ENCODE results near the gene LAMTOR1.

The LAMTOR1 gene

GRCh38 chr11:72048766-72049460 is 54.2 kb downstream of the LAMTOR1 start:
- H3K36me3 ChIP-seq (ENCODE audit: low read depth), result peaks cover 51% of the 10 kb centered on the region
- no peaks in the 10 kb centered on the region for H3K4me1 ChIP-seq (ENCODE audit: insufficient read depth, poor library complexity, severe bottlenecking)
- H3K27me3 ChIP-seq (ENCODE audit: insufficient read depth, poor library complexity, severe bottlenecking), result no peaks in the 10 kb centered on the region
- DNase-seq (ENCODE audit: low spot score) (no peak), ATAC-seq (ENCODE audit: low read depth) (no peak)
- no peak overlapping the region for H3K4me3 ChIP-seq (ENCODE audit: severe bottlenecking)
- H3K27ac ChIP-seq (ENCODE audit: poor library complexity, severe bottlenecking), result no peak overlapping the region
- H3K9me3 ChIP-seq (ENCODE audit: severe bottlenecking), result no peaks in the 10 kb centered on the region
- TF ChIP-seq, protein P1, sequence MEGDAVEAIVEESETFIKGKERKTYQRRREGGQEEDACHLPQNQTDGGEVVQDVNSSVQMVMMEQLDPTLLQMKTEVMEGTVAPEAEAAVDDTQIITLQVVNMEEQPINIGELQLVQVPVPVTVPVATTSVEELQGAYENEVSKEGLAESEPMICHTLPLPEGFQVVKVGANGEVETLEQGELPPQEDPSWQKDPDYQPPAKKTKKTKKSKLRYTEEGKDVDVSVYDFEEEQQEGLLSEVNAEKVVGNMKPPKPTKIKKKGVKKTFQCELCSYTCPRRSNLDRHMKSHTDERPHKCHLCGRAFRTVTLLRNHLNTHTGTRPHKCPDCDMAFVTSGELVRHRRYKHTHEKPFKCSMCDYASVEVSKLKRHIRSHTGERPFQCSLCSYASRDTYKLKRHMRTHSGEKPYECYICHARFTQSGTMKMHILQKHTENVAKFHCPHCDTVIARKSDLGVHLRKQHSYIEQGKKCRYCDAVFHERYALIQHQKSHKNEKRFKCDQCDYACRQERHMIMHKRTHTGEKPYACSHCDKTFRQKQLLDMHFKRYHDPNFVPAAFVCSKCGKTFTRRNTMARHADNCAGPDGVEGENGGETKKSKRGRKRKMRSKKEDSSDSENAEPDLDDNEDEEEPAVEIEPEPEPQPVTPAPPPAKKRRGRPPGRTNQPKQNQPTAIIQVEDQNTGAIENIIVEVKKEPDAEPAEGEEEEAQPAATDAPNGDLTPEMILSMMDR (IDR thresholded peaks at IDR 0.05; ENCODE audit: poor library complexity, severe bottlenecking), result no peak
